ENCODE results near the gene ACSS2.
A peak's percentile ranks its signal among the peaks of the same experiment; 100 is the strongest.
"Not testable (repeated sequence)": the region's sequence is repeated elsewhere in the genome, so short reads cannot be mapped to it uniquely, and the experiment has no call there.

Gene ACSS2

GRCh38 chr20:34875642-34876405 is 588 bp upstream of the ACSS2 start:
- peak; percentile 87 to 95 for DNase-seq

- no peak for DNase-seq
Measured at GRCh38 chr20:34880215-34880850, 3.9 kb downstream of the ACSS2 start.

GRCh38 chr20:34880971-34881370 is 4.6 kb downstream of the ACSS2 start:
- not testable (repeated sequence) for DNase-seq

GRCh38 chr20:34881689-34882088 is 5.3 kb downstream of the ACSS2 start:
- no peak for DNase-seq

- no peak for DNase-seq
Measured at GRCh38 chr20:34883087-34883688, 6.8 kb downstream of the ACSS2 start.

- no peak for DNase-seq
Measured at GRCh38 chr20:34883809-34884208, 7.4 kb downstream of the ACSS2 start.

GRCh38 chr20:34884260-34884659 is 7.8 kb downstream of the ACSS2 start:
- no peak for DNase-seq

- no peak for DNase-seq
Measured at GRCh38 chr20:34886122-34886521, 9.7 kb downstream of the ACSS2 start.

- no peak for DNase-seq
Measured at GRCh38 chr20:34887023-34887422, 10.6 kb downstream of the ACSS2 start.

- DNase-seq: no peak
Measured at GRCh38 chr20:34888468-34888867, 12.1 kb downstream of the ACSS2 start.

GRCh38 chr20:34891166-34892062 is 15.0 kb downstream of the ACSS2 start:
- no peak for DNase-seq

- no peak for DNase-seq
Measured at GRCh38 chr20:34892671-34893070, 16.3 kb downstream of the ACSS2 start.

GRCh38 chr20:34894723-34895122 is 18.3 kb downstream of the ACSS2 start:
- DNase-seq: no peak

GRCh38 chr20:34895465-34895864 is 19.1 kb downstream of the ACSS2 start:
- no peak for DNase-seq

- DNase-seq: no peak
Measured at GRCh38 chr20:34896086-34896621, 19.7 kb downstream of the ACSS2 start.

GRCh38 chr20:34898129-34898528 is 21.7 kb downstream of the ACSS2 start:
- DNase-seq: not testable (repeated sequence)

- DNase-seq: not testable (repeated sequence)
Measured at GRCh38 chr20:34898731-34899130, 22.3 kb downstream of the ACSS2 start.

- DNase-seq: no peak
Measured at GRCh38 chr20:34904202-34904621, 27.8 kb downstream of the ACSS2 start.

GRCh38 chr20:34907616-34908469 is 31.4 kb downstream of the ACSS2 start:
- peak; percentile 21 to 72 for DNase-seq

- no peak for DNase-seq
Measured at GRCh38 chr20:34915131-34915530, 38.7 kb downstream of the ACSS2 start.

- DNase-seq: no peak
Measured at GRCh38 chr20:34915749-34916455, 39.5 kb downstream of the ACSS2 start.

All from NCI-H2081 (cell line).